Measurements from ENCODE around the gene DRD2. TPM values are rescaled to one million over a fixed set of nuclear protein-coding genes. Genes with fewer than 3 reads are reported as not detected.

The DRD2 gene
- total and polyA plus RNA-seq, 10 donors: not detected

- no peak overlapping the region for H3K27ac ChIP-seq
- no peaks in the 10 kb centered on the region for H3K9me3 ChIP-seq
- intact Hi-C loops (cut with DNase I; ENCODE audit: low total_unique reads): no loop called here
- 64 to 89% (median 71%) methylated on average over 3 of the region's 3 CpGs for WGBS, 5 donors
- H3K4me1 ChIP-seq: peaks cover 0 to 7% (median 0%) of the 10 kb centered on the region in 6 donors
- peaks cover 0 to 27% (median 16%) of the 10 kb centered on the region in 7 donors for H3K27me3 ChIP-seq (replicated peaks in 1 of 7)
- no peaks in the 10 kb centered on the region for H3K36me3 ChIP-seq
- H3K4me3 ChIP-seq: no peak overlapping the region
- no peak for DNase-seq
- no peak for TF ChIP-seq POLR2A (IDR thresholded peaks at IDR 0.05)
- TF ChIP-seq POLR2AphosphoS5 (IDR thresholded peaks at IDR 0.05): no peak
- no peak for TF ChIP-seq CTCF (IDR thresholded peaks at IDR 0.05 in 8 of 11, conservative IDR thresholded peaks at IDR 0.05 in 3 of 11)
These were observed 90.6 kb downstream of the DRD2 start for GRCh38 chr11:113384551-113384950.

- Histone ChIP-seq H3K4me1 (no peaks in the 10 kb centered on the region), H3K27ac (no peak overlapping the region), H3K4me3 (no peak overlapping the region), H3K9me3 (no peaks in the 10 kb centered on the region), H3K27me3 (replicated peaks in 1 of 7) (peaks cover 0 to 5% (median 0%) of the 10 kb centered on the region in 7 donors), H3K36me3 (no peaks in the 10 kb centered on the region)
- intact Hi-C loops (cut with DNase I; ENCODE audit: low total_unique reads): no loop called here
- no peak for TF ChIP-seq POLR2A (IDR thresholded peaks at IDR 0.05)
- TF ChIP-seq POLR2AphosphoS5 (IDR thresholded peaks at IDR 0.05): no peak
- no peak for TF ChIP-seq CTCF (IDR thresholded peaks at IDR 0.05 in 8 of 11, conservative IDR thresholded peaks at IDR 0.05 in 3 of 11)
- no peak for DNase-seq
These were observed 93.1 kb downstream of the DRD2 start for GRCh38 chr11:113382121-113382520.

GRCh38 chr11:113378692-113379091, 96.5 kb downstream of the DRD2 start:
- intact Hi-C loops (cut with DNase I; ENCODE audit: low total_unique reads): no loop called here
- no peak for DNase-seq
- H3K4me3 ChIP-seq: no peak overlapping the region
- 64 to 92% (median 69%) methylated on average over 1 of the region's 1 CpG for WGBS, 5 donors
- peaks cover 0 to 12% (median 2%) of the 10 kb centered on the region in 6 donors for H3K4me1 ChIP-seq
- no peaks in the 10 kb centered on the region for H3K27me3 ChIP-seq (replicated peaks in 1 of 7)
- H3K27ac ChIP-seq: no peak overlapping the region
- peaks cover 0 to 5% (median 0%) of the 10 kb centered on the region in 6 donors for H3K36me3 ChIP-seq
- TF ChIP-seq CTCF (IDR thresholded peaks at IDR 0.05 in 8 of 11, conservative IDR thresholded peaks at IDR 0.05 in 3 of 11) (no peak), POLR2AphosphoS5 (IDR thresholded peaks at IDR 0.05) (no peak), POLR2A (IDR thresholded peaks at IDR 0.05) (no peak)
- H3K9me3 ChIP-seq: no peaks in the 10 kb centered on the region

- Histone ChIP-seq H3K4me1 (peaks cover 0 to 12% (median 2%) of the 10 kb centered on the region in 6 donors), H3K9me3 (no peaks in the 10 kb centered on the region), H3K36me3 (peaks cover 0 to 14% (median 0%) of the 10 kb centered on the region in 6 donors), H3K4me3 (no peak overlapping the region), H3K27ac (no peak overlapping the region), H3K27me3 (replicated peaks in 1 of 7) (no peaks in the 10 kb centered on the region)
- no peak for DNase-seq
- TF ChIP-seq CTCF (IDR thresholded peaks at IDR 0.05 in 8 of 11, conservative IDR thresholded peaks at IDR 0.05 in 3 of 11): no peak
- no peak for TF ChIP-seq POLR2A (IDR thresholded peaks at IDR 0.05)
- no peak for TF ChIP-seq POLR2AphosphoS5 (IDR thresholded peaks at IDR 0.05)
- 81 to 89% (median 84%) methylated on average over 7 of the region's 7 CpGs for WGBS, 5 donors
- intact Hi-C loops (cut with DNase I; ENCODE audit: low total_unique reads): no loop called here
These were observed 97.4 kb downstream of the DRD2 start for GRCh38 chr11:113377681-113378412.

Measured in spleen (tissue), 11 donors.